ENCODE measurements around the gene NUP58. TPM values are rescaled to one million over a fixed set of nuclear protein-coding genes. Genes with fewer than 3 reads are reported as not detected.
"Not testable (repeated sequence)": the region's sequence is repeated elsewhere in the genome, so short reads cannot be mapped to it uniquely, and the experiment has no call there.

Gene NUP58
- total RNA-seq, 3 donors from 2014 or later (not counting 1 experiment from before 2014, with no cell fraction given): 47.4 to 60.0 (median 50.6) TPM

DNA sequence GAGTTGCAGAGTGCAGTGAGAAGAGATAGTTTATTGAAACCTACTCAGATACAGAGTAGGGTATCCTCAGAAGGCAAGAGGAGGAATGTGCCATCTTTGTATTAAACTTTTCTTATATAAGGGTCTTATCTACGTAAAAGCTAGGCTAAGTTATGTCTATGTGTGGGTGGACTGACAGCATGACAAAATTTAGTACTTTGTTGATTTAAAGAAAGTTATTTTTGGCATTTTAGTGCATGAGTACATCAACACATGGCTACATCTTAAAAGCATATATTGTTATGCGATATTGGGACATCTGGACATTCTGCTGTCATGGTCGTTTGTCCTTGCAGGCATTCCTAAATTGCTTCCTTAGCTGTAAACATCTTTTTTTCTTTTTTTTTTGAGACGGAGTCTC is 51.4 kb downstream of the NUP58 start:
- H3K27ac Mint-ChIP-seq: no peak overlapping the region
- WGBS (ENCODE audit: insufficient coverage): 91% methylated on average over 4 of the region's 4 CpGs
- Histone ChIP-seq H3K27me3 (ENCODE audit: control insufficient read depth, insufficient read depth, low read length) (no peaks in the 10 kb centered on the region), H3K27ac (ENCODE audit: low read length) (no peak overlapping the region), H3K36me3 (ENCODE audit: control insufficient read depth, insufficient read depth, low read length) (no peaks in the 10 kb centered on the region), H3K4me3 (ENCODE audit: low read length) (no peak overlapping the region), H3K9me3 (ENCODE audit: control insufficient read depth, insufficient read depth, low read length) (no peaks in the 10 kb centered on the region), H3K4me1 (ENCODE audit: control insufficient read depth, insufficient read depth, low read length) (no peaks in the 10 kb centered on the region)
- TF ChIP-seq, protein P1, sequence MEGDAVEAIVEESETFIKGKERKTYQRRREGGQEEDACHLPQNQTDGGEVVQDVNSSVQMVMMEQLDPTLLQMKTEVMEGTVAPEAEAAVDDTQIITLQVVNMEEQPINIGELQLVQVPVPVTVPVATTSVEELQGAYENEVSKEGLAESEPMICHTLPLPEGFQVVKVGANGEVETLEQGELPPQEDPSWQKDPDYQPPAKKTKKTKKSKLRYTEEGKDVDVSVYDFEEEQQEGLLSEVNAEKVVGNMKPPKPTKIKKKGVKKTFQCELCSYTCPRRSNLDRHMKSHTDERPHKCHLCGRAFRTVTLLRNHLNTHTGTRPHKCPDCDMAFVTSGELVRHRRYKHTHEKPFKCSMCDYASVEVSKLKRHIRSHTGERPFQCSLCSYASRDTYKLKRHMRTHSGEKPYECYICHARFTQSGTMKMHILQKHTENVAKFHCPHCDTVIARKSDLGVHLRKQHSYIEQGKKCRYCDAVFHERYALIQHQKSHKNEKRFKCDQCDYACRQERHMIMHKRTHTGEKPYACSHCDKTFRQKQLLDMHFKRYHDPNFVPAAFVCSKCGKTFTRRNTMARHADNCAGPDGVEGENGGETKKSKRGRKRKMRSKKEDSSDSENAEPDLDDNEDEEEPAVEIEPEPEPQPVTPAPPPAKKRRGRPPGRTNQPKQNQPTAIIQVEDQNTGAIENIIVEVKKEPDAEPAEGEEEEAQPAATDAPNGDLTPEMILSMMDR (IDR thresholded peaks at IDR 0.05): no peak
- H3K4me1 Mint-ChIP-seq: no peaks in the 10 kb centered on the region
- H3K4me3 Mint-ChIP-seq: no peak overlapping the region
- ATAC-seq: no peak
- DNase-seq: no peak
- intact Hi-C loops (cut with micrococcal nuclease): no loop called here
- peaks cover 20 to 25% of the 10 kb centered on the region in 2 donors for H3K27me3 Mint-ChIP-seq (ENCODE audit: low read depth in 2 of 2)
- H3K9me3 Mint-ChIP-seq: no peaks in the 10 kb centered on the region
- H3K36me3 Mint-ChIP-seq: no peaks in the 10 kb centered on the region

DNA sequence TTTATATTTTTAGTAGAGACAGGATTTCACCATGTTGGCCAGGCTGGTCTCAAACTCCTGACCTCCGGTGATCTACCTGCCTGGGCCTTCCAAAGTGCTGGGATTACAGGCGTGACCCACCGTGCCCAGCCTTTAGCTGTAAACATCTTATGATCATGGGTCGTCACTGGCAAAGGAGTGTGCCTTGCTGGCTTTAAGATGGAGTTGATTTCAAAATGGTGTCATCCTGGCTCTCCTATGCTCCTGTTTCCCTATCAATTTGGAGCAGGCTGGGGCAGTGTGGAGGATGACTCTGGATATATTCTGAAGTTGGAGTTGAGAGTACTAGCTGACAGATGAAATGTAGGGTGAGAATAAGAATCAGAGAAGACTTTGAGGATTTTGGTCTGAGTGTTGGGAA is 51.9 kb downstream of the NUP58 start:
- no peaks in the 10 kb centered on the region for H3K9me3 Mint-ChIP-seq
- no peak overlapping the region for H3K27ac Mint-ChIP-seq
- peaks cover 25% of the 10 kb centered on the region in 2 donors for H3K27me3 Mint-ChIP-seq (ENCODE audit: low read depth in 2 of 2)
- H3K4me3 Mint-ChIP-seq: no peak overlapping the region
- ATAC-seq (no peak), DNase-seq (no peak)
- no peaks in the 10 kb centered on the region for H3K27me3 ChIP-seq (ENCODE audit: control insufficient read depth, insufficient read depth, low read length)
- TF ChIP-seq, protein P1 (IDR thresholded peaks at IDR 0.05): no peak
- H3K36me3 ChIP-seq (ENCODE audit: control insufficient read depth, insufficient read depth, low read length): no peaks in the 10 kb centered on the region
- H3K4me1 Mint-ChIP-seq: no peaks in the 10 kb centered on the region
- WGBS (ENCODE audit: insufficient coverage): 98% methylated on average over 4 of the region's 4 CpGs
- no peak overlapping the region for H3K4me3 ChIP-seq (ENCODE audit: low read length)
- no peaks in the 10 kb centered on the region for H3K36me3 Mint-ChIP-seq
- H3K27ac ChIP-seq (ENCODE audit: low read length): no peak overlapping the region
- no peaks in the 10 kb centered on the region for H3K4me1 ChIP-seq (ENCODE audit: control insufficient read depth, insufficient read depth, low read length)
- H3K9me3 ChIP-seq (ENCODE audit: control insufficient read depth, insufficient read depth, low read length): no peaks in the 10 kb centered on the region
- intact Hi-C loops (cut with micrococcal nuclease): no loop called here

DNA sequence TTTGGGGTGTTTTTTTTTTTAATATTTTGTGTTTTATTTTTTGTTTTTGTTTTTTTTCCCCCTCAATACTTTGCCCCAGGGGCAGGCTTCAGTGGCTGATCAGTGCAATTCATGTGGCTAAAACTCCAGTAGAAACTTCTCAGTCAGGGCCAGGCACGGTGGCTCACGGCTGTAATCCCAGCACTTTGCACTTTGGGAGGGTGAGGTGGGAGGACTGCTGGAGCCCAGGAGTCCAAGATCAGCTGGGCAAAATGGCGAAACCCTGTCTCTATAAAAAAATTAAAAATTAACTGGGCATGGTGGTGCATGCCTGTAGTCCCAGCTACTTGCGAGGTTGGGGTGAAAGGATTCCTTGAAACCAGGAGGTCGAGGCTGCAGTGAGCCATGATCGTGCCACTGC is 53.0 kb downstream of the NUP58 start:
- TF ChIP-seq, protein P1 (IDR thresholded peaks at IDR 0.05): no peak
- Histone ChIP-seq H3K27ac (ENCODE audit: low read length) (no peak overlapping the region), H3K4me1 (ENCODE audit: control insufficient read depth, insufficient read depth, low read length) (no peaks in the 10 kb centered on the region), H3K36me3 (ENCODE audit: control insufficient read depth, insufficient read depth, low read length) (no peaks in the 10 kb centered on the region), H3K9me3 (ENCODE audit: control insufficient read depth, insufficient read depth, low read length) (no peaks in the 10 kb centered on the region), H3K4me3 (ENCODE audit: low read length) (no peak overlapping the region), H3K27me3 (ENCODE audit: control insufficient read depth, insufficient read depth, low read length) (no peaks in the 10 kb centered on the region)
- whole genome bisulfite sequencing (ENCODE audit: insufficient coverage): 92% methylated on average over 6 of the region's 6 CpGs
- intact Hi-C loops (cut with micrococcal nuclease): no loop called here
- H3K4me1 Mint-ChIP-seq: no peaks in the 10 kb centered on the region
- no peak overlapping the region for H3K4me3 Mint-ChIP-seq
- no peaks in the 10 kb centered on the region for H3K36me3 Mint-ChIP-seq
- H3K27ac Mint-ChIP-seq: no peak overlapping the region
- no peaks in the 10 kb centered on the region for H3K9me3 Mint-ChIP-seq
- ATAC-seq (no peak), DNase-seq (no peak)
- peaks cover 25% of the 10 kb centered on the region in 2 donors for H3K27me3 Mint-ChIP-seq (ENCODE audit: low read depth in 2 of 2)

DNA sequence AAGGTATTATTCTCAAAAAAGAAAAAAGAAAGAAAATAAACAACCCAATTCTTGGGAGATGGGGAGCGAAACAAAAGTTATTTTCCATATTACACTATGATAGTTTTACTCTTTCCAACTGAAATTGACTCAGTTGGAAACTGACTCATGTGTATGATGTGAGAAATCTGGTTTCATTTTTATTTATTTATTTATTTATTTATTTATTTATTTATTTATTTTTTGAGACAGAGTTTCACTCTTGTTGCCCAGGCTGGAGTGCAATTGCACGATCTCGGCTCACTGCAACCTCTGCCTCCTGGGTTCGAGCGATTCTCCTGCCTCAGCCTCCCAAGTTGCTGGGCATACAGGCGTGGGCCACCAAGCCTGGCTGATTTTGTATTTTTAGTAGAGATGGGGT is 59.0 kb downstream of the NUP58 start:
- ATAC-seq; H3K4me1 Mint-ChIP-seq; H3K4me1 ChIP-seq (ENCODE audit: control insufficient read depth, insufficient read depth, low read length); H3K27ac ChIP-seq (ENCODE audit: low read length); H3K9me3 ChIP-seq (ENCODE audit: control insufficient read depth, insufficient read depth, low read length); H3K4me3 Mint-ChIP-seq; H3K4me3 ChIP-seq (ENCODE audit: low read length); H3K36me3 ChIP-seq (ENCODE audit: control insufficient read depth, insufficient read depth, low read length); intact Hi-C loops (cut with micrococcal nuclease); DNase-seq; H3K27ac Mint-ChIP-seq; H3K9me3 Mint-ChIP-seq; H3K27me3 ChIP-seq (ENCODE audit: control insufficient read depth, insufficient read depth, low read length); H3K36me3 Mint-ChIP-seq: not testable (repeated sequence)
- H3K27me3 Mint-ChIP-seq (ENCODE audit: low read depth in 2 of 2): peaks cover 15 to 16% of the 10 kb centered on the region in 2 donors
- 88% methylated on average over 5 of the region's 6 CpGs for WGBS (ENCODE audit: insufficient coverage)
